HG02840 (cell line): ENCODE data around the gene C10orf88.
"Not testable (repeated sequence)": the region's sequence is repeated elsewhere in the genome, so short reads cannot be mapped to it uniquely, and the experiment has no call there.

Experiments used
- ATAC-seq: cut with Tn5 transposase; IDR thresholded peaks from one replicate; pipeline ENCODE4 v1.9.1; 2021; ENCODE audit warnings: mild to moderate bottlenecking, moderate library complexity, moderate number of reproducible peaks; ENCODE audit not compliant: unreplicated experiment, low FRiP score

Gene C10orf88

GRCh38 chr10:122966879-122967278, 12.9 kb upstream of the C10orf88 start:
- ATAC-seq: no peak

DNA sequence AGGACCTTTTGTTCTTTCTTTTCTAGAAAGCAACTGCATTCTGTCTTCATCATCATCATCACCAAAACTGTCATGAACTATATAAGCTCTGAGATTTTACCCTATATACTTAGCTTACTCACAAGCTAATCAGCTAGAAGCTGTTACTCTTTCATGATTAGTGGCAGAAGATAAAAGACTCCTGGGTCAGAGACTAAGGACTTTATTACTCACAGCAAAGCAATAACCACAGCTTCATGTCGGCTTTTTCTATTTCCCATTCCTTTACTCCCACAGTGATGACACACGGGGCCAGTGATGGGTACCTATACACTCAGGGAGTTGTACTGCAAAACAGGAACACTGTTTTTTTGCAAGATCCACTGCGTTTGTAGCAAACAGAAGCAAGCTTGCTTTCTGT, 8.4 kb upstream of the C10orf88 start:
- no peak for ATAC-seq

DNA sequence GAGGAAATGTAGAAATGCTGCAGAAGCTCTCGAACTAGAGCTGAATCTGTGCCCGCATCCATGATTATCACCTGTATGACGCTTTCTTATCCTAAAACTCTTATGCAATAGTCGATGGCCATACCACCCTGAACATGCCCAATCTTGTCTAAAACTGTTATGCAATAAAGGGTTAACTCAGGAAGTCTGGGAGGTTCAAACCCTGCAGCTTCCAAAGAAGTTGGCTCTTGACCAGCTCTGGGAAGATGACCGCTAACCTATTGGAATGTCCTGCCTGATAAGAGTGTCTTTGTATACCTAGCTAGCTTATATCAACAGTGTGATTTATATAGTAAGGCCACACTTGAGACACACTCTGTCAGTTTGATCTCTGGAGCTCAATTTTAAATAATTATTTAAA, 3.4 kb upstream of the C10orf88 start:
- no peak for ATAC-seq

GRCh38 chr10:122955892-122956291, 1.9 kb upstream of the C10orf88 start:
- ATAC-seq: no peak

DNA sequence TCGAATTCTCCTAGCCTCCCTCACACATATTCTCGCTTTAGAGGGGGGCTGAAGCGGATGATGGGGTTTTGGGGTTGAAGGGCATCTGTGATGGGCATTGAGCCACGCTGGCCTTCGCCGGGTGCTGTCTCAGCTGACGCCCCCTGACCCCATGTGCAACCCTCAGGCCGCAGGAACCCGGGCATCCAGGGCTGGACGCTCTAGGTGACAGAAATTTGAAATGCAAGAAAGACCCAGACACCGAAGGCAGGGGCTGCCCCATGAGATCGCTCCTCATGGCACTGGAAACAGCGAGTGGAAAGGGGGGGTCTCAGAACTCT, 664 bp upstream of the C10orf88 start:
- no peak for ATAC-seq

GRCh38 chr10:122949296-122949695, 4.7 kb downstream of the C10orf88 start:
- no peak for ATAC-seq

DNA sequence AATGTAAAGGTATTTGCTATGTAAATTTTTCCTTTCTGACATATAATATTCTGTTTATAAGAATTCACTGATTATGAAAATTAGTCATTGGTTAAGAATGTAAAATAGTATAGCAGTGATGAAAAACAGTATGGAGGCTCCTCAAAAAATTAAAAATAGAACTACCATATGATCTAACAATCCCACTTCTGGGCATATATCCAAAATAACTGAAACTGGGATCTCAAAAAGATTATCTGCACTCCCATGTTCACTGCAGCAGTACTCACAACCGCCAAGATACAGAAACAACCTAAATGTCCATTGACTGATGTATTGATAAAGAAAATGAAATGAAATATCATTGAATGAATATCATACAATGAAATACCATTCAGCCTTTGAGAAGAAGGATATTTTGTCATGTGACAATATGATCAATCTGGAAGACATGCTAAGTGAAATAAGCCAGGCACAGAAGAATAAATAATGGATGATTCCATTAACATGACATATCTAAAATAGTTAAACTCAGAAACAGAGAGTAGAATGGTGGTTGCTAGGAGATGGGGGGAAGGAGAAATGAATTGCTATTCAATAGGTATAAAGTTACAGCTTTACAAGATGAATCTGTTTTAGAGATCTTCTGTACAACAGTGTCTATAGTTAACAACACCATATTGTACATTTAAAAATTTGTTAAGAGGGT, 14.0 kb downstream of the C10orf88 start:
- ATAC-seq: no peak

GRCh38 chr10:122939133-122939855, 14.7 kb downstream of the C10orf88 start:
- ATAC-seq: no peak

- ATAC-seq: no peak
Observed at GRCh38 chr10:122931088-122931906, 22.7 kb downstream of the C10orf88 start.

GRCh38 chr10:122930140-122930539, 23.9 kb downstream of the C10orf88 start:
- no peak for ATAC-seq

DNA sequence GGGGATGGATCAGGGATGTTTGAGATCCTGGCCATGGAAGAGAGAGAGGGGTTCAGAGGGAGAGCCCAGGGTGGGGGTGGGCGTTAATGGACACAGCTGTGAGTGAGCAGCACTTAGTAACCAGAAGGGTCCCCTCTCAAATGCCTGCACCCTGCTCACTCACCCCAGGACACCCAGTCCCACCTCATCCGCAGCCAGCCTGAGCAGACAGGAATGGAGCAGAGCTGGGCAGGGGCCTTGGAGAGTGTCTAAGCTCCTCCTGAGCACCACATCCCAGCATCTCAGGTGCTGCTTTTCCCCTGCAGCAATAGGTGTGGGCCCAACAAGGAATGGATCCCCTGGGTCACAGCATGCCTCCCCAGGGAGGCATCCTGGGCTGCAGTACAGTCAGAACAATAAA, 38.3 kb downstream of the C10orf88 start:
- no peak for ATAC-seq

DNA sequence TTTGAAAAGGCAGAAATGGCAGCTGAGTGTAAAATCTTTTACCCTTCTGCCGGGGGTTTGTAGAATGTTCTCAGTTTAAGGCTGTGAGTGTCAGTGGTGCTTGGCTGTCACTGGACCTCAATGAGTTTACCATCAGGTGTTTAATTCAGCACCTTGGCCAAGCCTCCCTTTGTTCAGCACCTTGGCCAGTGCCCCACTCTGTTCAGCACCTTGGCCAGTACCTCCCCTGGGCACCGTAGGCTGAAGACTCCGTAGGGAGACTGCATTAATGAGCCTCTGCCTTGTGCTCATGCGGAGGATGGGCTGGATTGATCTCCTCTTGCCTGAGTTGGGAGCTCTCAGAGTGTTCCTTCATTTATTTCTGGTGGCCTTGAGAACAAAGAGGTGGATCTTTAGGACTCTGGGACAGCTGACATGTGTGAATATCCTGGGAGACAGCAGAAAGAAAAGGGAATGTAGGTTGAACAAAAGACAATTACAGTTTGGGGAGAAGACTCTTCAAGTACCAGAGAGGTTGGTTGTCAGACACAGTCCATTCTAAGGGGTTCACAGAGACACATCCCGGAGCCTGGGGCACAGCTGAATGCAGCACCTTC, 42.0 kb downstream of the C10orf88 start:
- no peak for ATAC-seq

- ATAC-seq: no peak
Observed at GRCh38 chr10:122910310-122910709, 43.7 kb downstream of the C10orf88 start, which contains the start of gene FAM24A. Gene FAM24A, plus strand, starts transcription at chr10:122910610. Its CDS starts 1,025 bp downstream, at chr10:122911635.

GRCh38 chr10:122903861-122904260, 50.2 kb downstream of the C10orf88 start:
- not testable (repeated sequence) for ATAC-seq

- ATAC-seq: no peak
Observed at GRCh38 chr10:122894261-122894944, 59.6 kb downstream of the C10orf88 start.

DNA sequence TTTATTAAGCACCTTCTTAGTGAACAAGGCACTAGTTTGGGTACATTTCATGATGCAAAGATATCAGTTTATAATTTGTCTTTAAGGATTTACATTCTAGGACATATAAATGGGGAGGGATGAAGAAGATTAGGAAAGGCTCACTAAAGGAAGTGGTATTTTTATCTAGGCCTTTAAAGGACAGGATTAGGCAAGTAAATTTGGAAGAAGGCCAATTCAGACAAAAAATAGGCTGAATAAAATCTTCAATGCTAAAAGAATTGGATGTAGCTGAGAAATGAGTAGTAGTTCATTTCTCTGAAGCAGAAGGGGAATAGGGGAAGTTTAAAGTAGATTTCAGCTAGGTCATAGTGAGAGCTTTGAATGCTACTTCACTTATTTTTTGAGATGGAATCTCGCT, 69.9 kb downstream of the C10orf88 start:
- ATAC-seq: no peak

DNA sequence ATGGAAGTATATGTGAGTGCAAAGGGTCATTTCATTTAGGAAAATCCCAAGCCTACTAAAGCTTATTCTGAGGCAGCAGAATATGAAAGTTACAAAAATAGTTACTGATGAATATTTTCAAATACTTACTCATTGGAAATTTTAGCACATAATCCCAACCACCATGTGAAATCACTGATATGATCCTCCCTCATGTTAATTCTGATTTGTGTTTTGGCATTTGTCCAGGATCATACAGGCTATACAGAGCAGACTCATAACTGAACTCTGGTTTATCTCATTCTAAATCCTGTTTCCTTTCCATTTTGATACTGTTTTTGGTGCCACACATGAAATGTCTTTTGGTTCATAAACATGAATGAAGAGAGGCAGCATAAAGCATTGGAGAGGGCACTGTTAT, 71.3 kb downstream of the C10orf88 start:
- no peak for ATAC-seq
